HG02938 (cell line): Measurements from ENCODE around the gene RNF223.
A peak's percentile ranks its signal among the peaks of the same experiment; 100 is the strongest.

Source experiments
- ATAC-seq: cut with Tn5 transposase; IDR thresholded peaks from one replicate; pipeline ENCODE4 v1.9.1; 2021; ENCODE audit warnings: mild to moderate bottlenecking, moderate library complexity; ENCODE audit not compliant: unreplicated experiment

RNF223 gene

GRCh38 chr1:1073743-1074587 is at the start of gene RNF223:
Gene RNF223, minus strand, starts transcription at chr1:1074306. Its CDS starts 1,740 bp downstream, at chr1:1072566.
- ATAC-seq: no peak

- no peak for ATAC-seq
Observed at GRCh38 chr1:1122981-1123480, 48.9 kb upstream of the RNF223 start.

- no peak for ATAC-seq
Observed at GRCh38 chr1:1122078-1122811, 48.1 kb upstream of the RNF223 start.

- no peak for ATAC-seq
Observed at GRCh38 chr1:1121611-1122077, 47.5 kb upstream of the RNF223 start.

DNA sequence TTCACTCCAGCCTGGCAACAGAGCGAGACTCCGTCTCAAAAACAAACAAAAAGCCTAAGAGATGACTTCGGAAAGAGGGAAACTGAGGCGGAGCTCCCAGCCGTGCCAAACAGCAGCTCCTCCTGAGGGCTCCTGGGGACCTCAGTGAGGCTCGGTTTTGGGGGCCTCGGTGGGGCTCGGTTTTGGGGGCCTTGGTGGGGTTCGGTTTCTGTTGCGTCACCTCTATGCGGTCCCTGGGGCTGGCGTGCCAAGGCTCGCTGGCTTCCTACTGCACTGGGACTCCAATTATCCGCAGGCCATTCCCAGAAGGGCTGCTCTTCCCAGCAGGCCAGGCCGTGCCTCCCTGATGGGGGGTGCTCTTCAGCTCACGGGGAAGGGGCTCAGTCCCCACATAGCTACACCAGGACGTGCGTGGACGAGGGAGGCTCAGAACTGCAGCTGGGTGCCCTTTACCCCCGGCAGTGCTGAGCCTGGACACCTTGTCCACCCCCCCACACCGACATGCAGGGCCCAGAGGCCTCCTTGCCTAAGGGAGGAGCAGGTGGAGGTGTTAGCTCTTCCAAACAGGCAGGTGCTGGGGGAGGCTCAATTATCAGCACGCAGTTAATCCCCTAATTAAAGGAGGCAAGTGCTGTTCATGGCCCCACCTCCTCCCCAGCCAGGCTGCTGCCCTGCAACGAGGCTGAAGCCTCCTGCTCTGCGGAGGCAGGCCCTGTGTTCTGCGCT is 46.9 kb upstream of the RNF223 start:
- no peak for ATAC-seq

DNA sequence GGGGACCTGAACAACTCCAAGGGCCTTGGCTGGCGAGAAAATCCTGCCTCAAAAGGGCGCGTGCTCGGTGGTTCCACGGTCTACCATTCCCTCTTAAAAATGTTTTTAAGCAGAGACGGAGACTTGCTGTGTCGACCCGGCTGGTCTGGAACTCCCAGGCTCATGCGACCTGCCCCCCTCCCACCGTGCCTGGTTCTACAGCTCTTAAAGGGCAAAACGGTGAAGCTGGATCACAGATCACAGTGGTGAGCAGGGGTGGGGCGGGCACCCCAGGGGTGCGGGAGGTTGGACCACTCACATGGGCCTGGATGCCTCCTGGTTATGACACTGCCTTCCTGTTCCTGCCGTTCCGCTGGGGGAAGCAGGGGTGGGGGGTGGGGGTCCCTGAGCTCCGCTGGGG is 46.0 kb upstream of the RNF223 start:
- ATAC-seq: no peak

DNA sequence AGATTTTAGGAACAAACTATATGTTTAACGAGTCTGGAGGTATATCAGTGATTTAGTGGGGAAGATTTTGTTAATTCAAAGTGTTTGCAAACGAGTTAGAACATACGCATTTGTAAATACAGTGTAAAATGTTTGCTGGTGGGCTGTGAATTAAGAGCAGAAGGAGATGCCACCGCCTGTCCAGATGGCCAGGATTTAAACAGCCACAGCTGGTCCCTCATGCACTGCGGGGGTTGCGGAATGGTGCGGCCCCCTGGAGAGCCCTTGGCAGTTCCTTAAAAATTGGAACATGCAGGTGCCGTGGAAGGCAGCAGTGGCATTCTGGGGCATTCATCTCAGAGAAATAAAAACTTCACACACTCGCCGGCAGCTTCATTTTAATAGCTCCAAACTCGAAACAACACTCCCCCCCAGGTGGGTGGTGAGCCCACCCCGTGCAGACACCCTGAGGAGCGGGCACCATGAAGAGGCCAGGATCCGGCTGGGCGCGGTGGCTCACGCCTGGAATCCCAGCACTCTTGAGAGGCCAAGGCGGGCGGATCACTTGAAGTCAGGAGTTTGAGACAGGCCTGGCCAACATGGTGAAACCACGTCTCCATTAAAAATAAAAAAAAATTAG is 45.3 kb upstream of the RNF223 start:
- no peak for ATAC-seq

GRCh38 chr1:1118876-1119220 is 44.7 kb upstream of the RNF223 start:
- no peak for ATAC-seq

DNA sequence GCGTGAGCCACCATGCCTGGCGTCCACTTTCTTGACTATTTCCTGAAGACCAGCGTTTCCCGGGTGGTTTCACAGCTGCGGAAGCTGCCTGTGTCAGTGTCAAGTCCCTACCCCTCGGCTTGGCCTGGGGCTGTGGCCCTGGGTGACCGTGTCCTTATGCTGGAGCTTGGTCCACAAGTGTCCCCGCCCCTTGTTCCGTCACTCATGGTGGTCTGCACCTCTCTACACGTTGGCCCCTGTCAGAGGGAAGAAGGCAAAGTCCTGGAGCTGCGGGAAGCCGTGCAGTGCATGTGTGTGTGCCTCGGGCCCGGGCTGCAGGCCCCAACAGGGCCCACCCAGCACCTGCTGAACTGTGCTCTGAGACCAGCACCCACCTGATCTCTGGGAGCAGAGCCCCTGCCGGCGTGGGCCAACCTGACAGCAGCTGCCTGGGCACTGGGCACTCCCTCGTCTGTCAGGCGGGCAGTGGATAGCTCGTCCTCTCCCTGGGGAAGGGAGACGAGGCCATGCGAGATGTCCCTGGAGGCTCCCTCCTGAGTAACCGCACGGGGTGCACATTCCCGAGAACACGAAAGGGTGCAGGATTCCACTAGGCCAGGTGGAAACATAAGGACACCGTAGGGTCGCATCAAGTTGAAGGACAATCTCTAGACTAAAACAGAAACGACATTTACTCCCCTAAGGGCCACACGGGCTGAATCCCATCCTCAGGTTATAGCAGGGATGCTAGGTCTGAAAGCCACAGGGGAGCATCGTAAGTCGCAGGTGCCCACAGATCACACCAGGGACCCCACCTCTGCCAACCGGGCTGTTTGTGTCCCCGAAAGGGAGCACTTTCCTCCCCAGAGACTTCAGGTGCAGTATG is 44.1 kb upstream of the RNF223 start:
- ATAC-seq: no peak

- no peak for ATAC-seq
Observed at GRCh38 chr1:1117469-1117831, 43.3 kb upstream of the RNF223 start.

DNA sequence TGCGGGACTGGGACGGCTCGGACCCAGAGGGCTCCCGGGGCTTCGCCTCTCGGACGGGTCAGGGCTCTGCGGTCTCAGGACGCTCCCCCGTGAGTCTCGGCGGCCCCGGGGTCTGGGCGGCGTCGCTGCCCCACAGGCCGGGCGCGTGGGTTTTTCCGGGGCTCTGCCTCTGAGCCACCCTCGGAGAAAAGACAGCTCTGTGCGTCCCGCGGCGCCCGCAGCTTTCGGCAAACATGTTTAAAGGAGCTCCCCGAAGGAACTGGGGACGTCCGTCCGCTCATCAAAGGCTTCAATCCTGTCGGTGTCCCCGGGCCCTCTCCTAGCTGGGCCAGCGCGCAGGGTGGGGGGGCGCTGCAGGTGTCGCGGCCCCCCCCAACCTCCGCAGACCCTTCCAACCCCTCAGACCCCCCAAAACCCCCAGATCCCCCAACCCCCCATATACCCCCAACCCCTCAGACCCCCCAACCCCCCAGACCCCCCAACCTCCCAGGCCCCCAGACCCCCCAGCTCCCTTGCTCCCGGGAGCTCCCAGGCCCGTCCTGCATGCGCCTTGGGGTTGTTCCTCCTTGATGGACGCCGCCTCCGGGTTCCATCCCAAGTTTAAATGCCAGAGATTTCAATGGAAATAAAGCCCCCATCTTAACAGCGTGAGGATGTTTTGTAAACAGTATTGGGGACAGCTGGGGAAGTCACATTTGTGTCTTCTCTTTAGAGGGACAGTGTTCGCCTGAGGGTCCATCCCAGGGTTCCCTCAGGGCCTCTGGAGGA is 42.8 kb upstream of the RNF223 start:
- peak; percentile 8 for ATAC-seq

DNA sequence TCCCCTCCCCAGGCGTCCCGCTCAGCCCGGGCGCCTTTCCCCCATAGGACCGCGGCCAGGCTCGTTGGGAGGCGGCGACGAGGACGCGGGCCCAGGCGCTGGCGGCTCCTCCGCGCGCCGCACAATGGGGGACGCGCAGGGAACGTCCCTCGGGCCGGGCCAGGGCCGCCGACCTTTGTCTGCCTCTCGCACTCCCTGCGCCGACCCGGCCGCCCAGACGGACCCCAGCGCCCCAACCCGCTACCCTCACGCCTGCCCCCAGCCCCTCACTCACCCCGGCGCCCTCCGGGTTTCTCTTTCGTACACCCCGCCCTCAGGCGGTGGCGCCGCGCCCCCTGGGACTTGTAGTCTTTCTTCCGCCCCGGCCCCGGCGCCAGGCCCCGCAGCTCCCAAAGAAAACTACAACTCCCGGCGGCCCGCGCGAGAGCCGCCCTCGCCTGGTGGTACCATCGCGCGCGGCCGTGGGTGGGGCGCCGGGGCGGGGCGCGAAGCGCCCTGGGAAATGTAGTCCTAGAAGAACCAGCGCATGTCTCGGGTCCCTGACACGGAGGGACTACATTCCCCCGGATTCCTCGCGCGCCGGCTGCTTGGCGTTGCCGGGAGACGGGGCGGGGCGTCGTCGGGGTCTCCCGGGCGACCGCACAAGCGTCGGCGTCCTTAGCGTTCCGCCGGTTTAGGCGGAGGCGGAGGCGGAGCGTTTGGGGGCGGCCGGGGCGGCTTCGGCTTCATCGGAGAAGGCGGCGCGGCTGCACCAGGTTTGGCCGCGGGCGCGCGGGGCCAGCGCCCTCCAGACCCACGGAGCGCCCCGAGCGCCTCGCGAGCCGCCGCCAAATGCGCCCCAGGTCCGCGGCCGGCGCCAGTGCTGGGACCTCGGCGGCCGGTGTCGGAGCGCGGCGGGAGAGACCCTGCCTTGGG is 41.9 kb upstream of the RNF223 start, which contains the start of gene C1orf159:
C1orf159 (minus strand) TSS at position 304 of the 915 bp plus-strand sequence. CDS start 24,546 bp downstream, outside the sequence.
- peak; percentile 88 for ATAC-seq

DNA sequence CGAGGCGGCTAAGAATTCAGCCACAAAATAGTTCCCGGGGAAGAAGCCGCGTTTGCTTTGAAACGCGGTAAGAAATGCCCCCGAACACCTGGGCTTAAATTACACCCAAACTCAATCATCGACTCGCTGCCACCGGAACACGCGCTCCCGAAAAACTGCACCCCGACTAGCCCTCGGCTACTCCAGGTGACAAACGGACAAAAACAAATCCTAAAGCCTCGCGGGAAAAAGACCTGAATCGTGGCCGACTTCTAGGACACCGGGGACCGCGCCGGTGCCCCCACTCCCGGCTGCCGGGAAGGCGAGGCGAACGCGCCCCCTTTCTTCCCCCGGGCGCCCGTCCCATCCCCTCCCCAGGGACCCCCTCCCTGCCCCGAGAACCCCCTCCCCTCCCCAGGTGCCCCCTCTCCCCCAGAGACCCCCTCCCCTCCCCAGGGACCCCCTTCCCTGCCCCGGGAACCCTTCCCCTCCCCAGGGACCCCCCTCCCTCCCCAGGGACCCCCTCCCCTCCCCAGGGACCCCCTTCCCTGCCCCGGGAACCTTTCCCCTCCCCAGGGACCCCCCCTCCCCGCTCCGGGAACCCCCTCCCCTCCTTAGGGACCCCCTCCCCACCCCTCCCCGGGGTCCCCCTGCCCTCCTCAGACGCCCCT is 41.2 kb upstream of the RNF223 start:
- no peak for ATAC-seq

DNA sequence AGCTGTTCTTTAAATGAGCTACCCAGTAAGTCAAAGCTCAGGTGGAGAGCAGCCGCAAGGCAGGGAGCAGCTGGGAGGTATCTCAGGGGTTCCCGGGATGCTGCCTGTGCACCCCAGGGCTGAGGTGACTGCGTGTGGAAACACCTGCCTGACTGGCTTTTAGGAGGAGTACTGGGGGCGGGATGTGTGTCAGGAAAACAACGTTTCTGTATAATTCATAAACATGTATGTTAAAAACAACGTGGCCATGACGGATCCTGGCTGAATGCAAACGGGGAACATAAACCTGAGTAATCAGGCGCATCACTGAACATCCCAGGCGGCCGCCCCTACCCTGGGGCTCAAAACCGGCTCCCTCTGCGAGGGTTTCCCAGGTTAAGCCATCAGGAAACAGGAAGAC is 40.3 kb upstream of the RNF223 start:
- no peak for ATAC-seq

GRCh38 chr1:1112237-1112985 is 38.3 kb upstream of the RNF223 start:
- no peak for ATAC-seq

- ATAC-seq: no peak
Observed at GRCh38 chr1:1111516-1112236, 37.6 kb upstream of the RNF223 start.
